ENCODE results near the gene RBFOX1.
"Not testable (repeated sequence)": the region's sequence is repeated elsewhere in the genome, so short reads cannot be mapped to it uniquely, and the experiment has no call there.

The RBFOX1 gene

DNA sequence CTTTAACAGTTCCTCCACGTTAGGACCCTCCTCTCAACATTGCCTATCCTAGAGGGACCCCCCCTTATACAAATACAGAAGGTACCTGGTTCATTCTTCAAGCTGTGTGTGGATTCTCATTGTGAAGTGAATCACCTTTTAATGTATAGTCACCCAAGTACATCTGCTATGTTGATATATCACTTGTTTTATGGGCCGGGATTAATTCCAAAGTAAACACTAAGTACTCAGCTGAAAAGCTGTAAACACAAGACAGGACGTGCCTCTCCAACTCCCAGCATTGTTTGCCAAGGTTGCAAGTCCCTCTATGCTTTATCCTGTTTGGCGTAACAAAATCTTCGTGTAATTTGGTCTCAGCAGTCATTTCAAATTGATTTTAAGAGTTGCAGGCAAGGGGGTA lies 123.6 kb downstream of the RBFOX1 start:
- Histone ChIP-seq H3K36me3 (ENCODE audit: control insufficient read depth, insufficient read depth, low read length) (no peaks in the 10 kb centered on the region), H3K27me3 (ENCODE audit: control insufficient read depth, insufficient read depth, low read length) (no peaks in the 10 kb centered on the region), H3K9ac (ENCODE audit: low read length) (no peak overlapping the region), H3K4me3 (ENCODE audit: low read length) (no peak overlapping the region), H3K4me1 (ENCODE audit: control insufficient read depth, insufficient read depth, low read length) (no peaks in the 10 kb centered on the region), H3K9me3 (ENCODE audit: control insufficient read depth, low read length) (no peaks in the 10 kb centered on the region)

DNA sequence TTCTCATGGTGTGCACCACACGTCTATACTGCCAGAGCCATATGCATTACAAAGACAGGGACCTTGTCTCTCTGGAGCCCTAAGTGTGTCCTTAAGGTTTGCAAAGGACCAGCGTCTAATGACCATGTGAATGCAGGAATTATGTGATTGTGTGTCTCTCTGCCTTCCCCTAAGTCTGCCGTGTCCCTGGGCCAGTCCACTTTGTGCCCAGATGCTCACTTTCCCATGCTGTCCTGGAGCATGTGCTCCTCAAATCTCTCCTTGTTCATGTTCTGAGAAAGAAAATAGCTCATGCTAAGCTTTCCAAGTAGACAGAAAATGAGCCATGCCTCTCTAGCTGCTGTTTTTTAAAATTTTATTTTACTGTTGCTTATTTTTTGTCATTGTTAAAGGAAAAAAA lies 125.5 kb downstream of the RBFOX1 start:
- Histone ChIP-seq H3K9me3 (ENCODE audit: control insufficient read depth, low read length) (no peaks in the 10 kb centered on the region), H3K36me3 (ENCODE audit: control insufficient read depth, insufficient read depth, low read length) (no peaks in the 10 kb centered on the region)

DNA sequence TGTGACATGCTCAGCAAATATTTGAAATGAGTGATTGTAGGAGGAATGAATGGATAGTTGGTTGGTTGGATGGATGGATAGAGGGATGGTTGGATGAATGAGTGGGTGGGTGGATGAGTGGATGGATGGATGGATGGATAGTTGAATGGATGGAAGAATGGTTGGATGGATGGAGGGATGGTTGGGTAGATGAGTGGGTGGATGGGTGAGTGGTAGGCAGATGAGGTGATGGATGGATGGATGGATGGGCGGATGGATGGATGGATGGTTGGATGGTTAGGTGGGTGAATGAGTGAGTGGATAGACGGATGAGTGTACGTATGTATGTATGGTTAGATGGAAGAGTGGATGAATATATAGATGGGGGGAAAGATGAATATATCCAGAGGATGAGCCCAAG lies 137.7 kb downstream of the RBFOX1 start:
- Histone ChIP-seq H3K27me3 (ENCODE audit: control insufficient read depth, insufficient read depth, low read length) (no peaks in the 10 kb centered on the region), H3K9me3 (ENCODE audit: control insufficient read depth, low read length) (no peaks in the 10 kb centered on the region), H3K9ac (ENCODE audit: low read length) (no peak overlapping the region), H3K4me3 (ENCODE audit: low read length) (no peak overlapping the region), H3K4me1 (ENCODE audit: control insufficient read depth, insufficient read depth, low read length) (no peaks in the 10 kb centered on the region), H3K36me3 (ENCODE audit: control insufficient read depth, insufficient read depth, low read length) (no peaks in the 10 kb centered on the region)

More for the DNA sequence above, 125.5 kb downstream of the RBFOX1 start:
- no peak overlapping the region for H3K4me3 ChIP-seq (ENCODE audit: low read length)
- H3K9ac ChIP-seq (ENCODE audit: low read length): no peak overlapping the region
- H3K4me1 ChIP-seq (ENCODE audit: control insufficient read depth, insufficient read depth, low read length): no peaks in the 10 kb centered on the region
- H3K27me3 ChIP-seq (ENCODE audit: control insufficient read depth, insufficient read depth, low read length): no peaks in the 10 kb centered on the region

DNA sequence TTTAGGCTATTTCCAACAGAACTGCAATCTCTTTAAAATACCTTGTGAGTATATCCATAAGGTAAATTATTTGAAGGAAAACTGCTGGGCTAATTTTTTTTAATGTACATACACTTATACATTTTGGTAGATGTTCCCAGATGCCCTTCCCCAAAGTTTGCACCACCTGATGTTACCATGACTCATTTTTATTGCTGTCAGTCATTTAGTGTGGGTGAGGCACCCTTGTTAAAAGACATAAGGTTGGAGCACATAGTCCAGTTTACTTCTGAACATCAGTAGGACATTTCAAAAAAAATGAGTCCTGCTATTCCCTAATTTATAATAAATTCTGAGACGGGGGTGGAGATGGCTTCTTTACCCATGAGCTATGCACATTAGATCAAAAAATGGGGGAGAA lies 138.6 kb downstream of the RBFOX1 start:
- H3K27me3 ChIP-seq (ENCODE audit: control insufficient read depth, insufficient read depth, low read length): no peaks in the 10 kb centered on the region
- H3K4me1 ChIP-seq (ENCODE audit: control insufficient read depth, insufficient read depth, low read length): no peaks in the 10 kb centered on the region
- H3K9ac ChIP-seq (ENCODE audit: low read length): no peak overlapping the region
- H3K4me3 ChIP-seq (ENCODE audit: low read length): no peak overlapping the region
- no peaks in the 10 kb centered on the region for H3K36me3 ChIP-seq (ENCODE audit: control insufficient read depth, insufficient read depth, low read length)
- H3K9me3 ChIP-seq (ENCODE audit: control insufficient read depth, low read length): no peaks in the 10 kb centered on the region

DNA sequence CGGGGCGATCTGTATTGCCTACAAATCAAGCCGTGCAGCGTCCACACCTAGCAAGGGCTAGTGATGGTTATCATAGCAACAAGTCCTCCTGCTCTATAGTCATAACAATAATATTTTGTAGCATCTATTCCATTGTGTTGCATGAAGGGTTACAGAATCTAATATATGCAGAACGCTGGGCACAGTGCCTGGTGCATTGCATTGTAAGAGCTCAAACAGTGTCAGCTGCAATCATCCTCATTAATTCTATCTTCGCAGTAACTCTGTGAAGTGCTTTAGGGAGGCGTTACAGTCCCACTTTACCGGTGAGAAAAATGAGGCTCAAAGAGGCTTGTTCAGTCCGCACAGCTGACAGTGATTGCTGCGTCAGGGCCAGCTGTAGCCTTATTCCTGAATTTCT lies 149.4 kb downstream of the RBFOX1 start:
- Histone ChIP-seq H3K9me3 (ENCODE audit: control insufficient read depth, low read length) (no peaks in the 10 kb centered on the region), H3K36me3 (ENCODE audit: control insufficient read depth, insufficient read depth, low read length) (no peaks in the 10 kb centered on the region), H3K4me3 (ENCODE audit: low read length) (no peak overlapping the region), H3K4me1 (ENCODE audit: control insufficient read depth, insufficient read depth, low read length) (no peaks in the 10 kb centered on the region), H3K9ac (ENCODE audit: low read length) (no peak overlapping the region), H3K27me3 (ENCODE audit: control insufficient read depth, insufficient read depth, low read length) (no peaks in the 10 kb centered on the region)

DNA sequence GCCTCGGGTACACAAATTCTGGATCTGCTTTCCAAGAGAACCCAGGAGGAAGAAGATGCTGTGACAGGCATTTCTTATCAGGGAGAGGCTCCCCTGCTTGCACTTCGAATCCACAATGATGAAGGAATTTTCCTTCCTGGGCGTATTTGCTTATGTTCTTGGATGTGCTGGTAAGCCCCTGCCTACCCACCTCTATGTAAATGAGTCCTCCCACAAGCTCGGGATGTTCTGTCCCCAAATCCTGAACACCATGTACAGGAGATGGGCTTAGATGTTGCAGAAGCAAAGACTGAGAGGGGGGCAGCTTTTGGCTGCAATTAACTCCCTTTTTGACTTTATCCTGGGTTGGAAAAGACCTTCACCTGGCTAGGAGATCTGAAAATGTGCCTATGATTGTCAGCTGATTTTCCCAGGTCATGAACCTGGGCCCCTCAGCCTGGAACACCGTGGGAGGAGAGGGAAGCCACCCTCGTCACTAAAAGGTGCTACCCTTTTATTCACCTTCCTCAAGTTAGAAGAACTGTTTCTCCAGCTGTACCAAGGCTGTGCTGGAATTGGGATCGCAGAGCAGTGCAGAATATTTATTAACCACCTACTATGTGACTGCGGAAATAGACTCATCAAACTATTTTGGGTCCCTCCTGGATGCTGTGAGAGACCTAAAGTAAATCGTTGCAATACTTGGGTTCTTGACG lies 150.1 kb downstream of the RBFOX1 start:
- Histone ChIP-seq H3K4me3 (ENCODE audit: low read length) (no peak overlapping the region), H3K9ac (ENCODE audit: low read length) (no peak overlapping the region), H3K27me3 (ENCODE audit: control insufficient read depth, insufficient read depth, low read length) (no peaks in the 10 kb centered on the region), H3K36me3 (ENCODE audit: control insufficient read depth, insufficient read depth, low read length) (no peaks in the 10 kb centered on the region), H3K4me1 (ENCODE audit: control insufficient read depth, insufficient read depth, low read length) (no peaks in the 10 kb centered on the region), H3K9me3 (ENCODE audit: control insufficient read depth, low read length) (no peaks in the 10 kb centered on the region)

DNA sequence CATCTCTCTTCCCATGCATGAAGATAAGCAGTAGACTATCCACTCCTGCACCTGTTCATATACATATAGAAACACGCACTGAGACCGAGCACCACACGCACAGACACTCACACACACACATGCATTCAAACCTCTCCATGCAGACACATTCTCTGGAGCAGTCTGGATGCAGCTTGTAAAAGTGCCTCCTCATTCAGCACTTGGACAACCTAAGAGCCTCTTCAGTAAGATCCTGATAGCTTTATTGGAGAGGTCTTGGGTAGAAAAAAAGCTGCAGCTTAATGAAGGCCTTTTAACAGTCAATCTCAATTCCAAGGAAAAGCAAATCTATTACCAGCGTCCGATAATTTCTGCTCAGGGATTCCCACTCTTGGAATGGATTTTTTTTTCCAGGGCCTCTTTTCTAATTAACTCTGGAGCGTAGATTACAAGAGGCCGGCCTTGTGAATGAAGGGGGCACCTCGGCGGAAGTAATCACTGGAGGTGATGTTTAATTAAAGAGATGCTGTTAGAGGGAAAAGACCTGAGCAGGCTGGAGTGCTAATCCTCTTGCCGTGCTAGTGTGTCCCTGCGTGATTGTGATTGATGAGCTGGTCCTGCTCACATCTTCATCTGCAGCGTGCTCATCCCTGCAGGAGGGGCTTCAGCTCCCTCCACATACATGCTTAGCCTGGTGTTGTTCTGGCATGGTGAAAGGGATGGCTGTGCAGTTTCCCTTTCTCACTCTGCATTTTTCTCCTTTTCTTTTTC lies 155.1 kb downstream of the RBFOX1 start:
- no peaks in the 10 kb centered on the region for H3K36me3 ChIP-seq (ENCODE audit: control insufficient read depth, insufficient read depth, low read length)
- no peaks in the 10 kb centered on the region for H3K9me3 ChIP-seq (ENCODE audit: control insufficient read depth, low read length)
- H3K4me3 ChIP-seq (ENCODE audit: low read length): no peak overlapping the region
- H3K9ac ChIP-seq (ENCODE audit: low read length): no peak overlapping the region
- no peaks in the 10 kb centered on the region for H3K4me1 ChIP-seq (ENCODE audit: control insufficient read depth, insufficient read depth, low read length)
- H3K27me3 ChIP-seq (ENCODE audit: control insufficient read depth, insufficient read depth, low read length): no peaks in the 10 kb centered on the region

DNA sequence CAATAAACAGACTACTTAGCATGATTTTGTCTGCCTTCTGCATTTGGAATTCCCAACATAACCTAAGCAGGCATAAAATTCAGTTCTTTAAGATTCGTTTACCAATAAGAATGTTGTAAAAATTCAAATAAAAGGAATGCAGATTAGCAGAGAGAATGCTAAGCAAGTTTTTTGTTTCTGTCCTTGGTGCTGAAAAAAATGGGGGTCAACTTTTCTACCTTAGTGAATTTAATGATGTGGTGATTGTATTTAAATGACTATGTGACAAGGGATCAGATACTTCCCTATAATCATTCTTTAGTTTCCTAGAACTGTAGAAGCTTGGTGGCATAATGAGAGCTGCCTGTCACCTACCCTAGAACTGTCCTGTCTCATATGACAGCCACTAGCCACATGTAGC lies 159.5 kb downstream of the RBFOX1 start:
- no peaks in the 10 kb centered on the region for H3K4me1 ChIP-seq (ENCODE audit: control insufficient read depth, insufficient read depth, low read length)
- H3K9me3 ChIP-seq (ENCODE audit: control insufficient read depth, low read length): no peaks in the 10 kb centered on the region
- no peak overlapping the region for H3K4me3 ChIP-seq (ENCODE audit: low read length)
- H3K9ac ChIP-seq (ENCODE audit: low read length): no peak overlapping the region
- H3K36me3 ChIP-seq (ENCODE audit: control insufficient read depth, insufficient read depth, low read length): no peaks in the 10 kb centered on the region
- no peaks in the 10 kb centered on the region for H3K27me3 ChIP-seq (ENCODE audit: control insufficient read depth, insufficient read depth, low read length)

DNA sequence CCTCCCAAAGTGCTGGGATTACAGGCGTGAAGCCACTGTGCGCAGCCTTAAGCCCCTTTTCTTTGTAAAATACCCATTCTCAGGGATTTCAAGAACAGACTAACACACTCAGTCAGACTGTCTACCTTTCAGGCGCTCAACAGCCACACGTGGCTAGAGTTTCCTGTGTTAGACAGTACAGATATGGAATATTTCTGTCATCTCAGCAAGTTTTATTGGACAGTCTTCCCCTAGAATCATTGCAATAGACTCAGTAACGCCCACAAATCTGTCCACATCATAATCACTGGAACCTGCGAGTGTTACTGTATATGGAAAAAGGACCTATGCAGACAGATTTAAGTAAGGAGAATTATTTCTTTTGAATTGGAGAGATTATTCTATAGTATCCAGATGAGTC lies 160.5 kb downstream of the RBFOX1 start:
- H3K9ac ChIP-seq (ENCODE audit: low read length): no peak overlapping the region
- H3K27me3 ChIP-seq (ENCODE audit: control insufficient read depth, insufficient read depth, low read length): no peaks in the 10 kb centered on the region
- no peaks in the 10 kb centered on the region for H3K4me1 ChIP-seq (ENCODE audit: control insufficient read depth, insufficient read depth, low read length)
- no peaks in the 10 kb centered on the region for H3K36me3 ChIP-seq (ENCODE audit: control insufficient read depth, insufficient read depth, low read length)
- no peaks in the 10 kb centered on the region for H3K9me3 ChIP-seq (ENCODE audit: control insufficient read depth, low read length)
- H3K4me3 ChIP-seq (ENCODE audit: low read length): no peak overlapping the region

DNA sequence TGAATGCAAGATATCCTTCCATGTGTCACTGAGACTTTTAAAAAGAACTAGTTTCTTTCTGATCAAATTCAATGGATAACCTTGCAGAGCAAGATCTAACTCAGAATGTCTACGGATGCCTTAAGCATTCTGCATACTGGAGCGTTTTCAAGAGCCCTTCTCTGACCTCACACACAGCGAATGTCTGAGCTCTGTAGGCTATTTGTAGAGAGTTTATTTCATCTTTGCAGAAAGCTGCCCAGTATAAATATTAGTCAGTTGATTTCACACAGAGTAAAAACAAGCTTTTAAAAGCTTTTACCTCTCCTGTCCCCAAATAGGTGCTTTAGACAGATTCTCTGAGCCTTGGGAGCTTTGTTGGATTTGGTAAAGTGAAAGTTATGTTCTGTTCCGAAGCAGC lies 165.0 kb downstream of the RBFOX1 start:
- H3K4me3 ChIP-seq (ENCODE audit: low read length): no peak overlapping the region

DNA sequence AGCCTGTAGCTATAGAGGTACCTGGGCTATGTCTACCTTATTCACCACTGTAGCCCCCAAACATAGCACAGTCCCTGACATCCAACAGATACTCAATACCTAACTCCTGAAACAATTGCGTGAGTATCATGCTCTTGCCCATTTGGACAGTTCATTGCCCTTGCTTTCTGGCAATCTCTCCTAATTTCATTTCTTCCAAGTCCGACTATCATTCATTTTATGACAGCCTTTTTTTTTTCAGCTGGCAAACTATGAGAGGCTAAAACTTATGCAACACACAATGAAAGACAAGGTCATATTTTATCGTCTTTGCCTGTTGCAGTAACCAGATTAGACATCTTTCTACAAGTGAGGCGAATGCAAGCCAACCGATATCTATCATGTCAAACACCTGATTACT lies 169.2 kb downstream of the RBFOX1 start:
- H3K4me3 ChIP-seq (ENCODE audit: low read length): no peak overlapping the region

More for the DNA sequence above, 165.0 kb downstream of the RBFOX1 start:
- Histone ChIP-seq H3K9ac (ENCODE audit: low read length) (no peak overlapping the region), H3K4me1 (ENCODE audit: control insufficient read depth, insufficient read depth, low read length) (no peaks in the 10 kb centered on the region), H3K27me3 (ENCODE audit: control insufficient read depth, insufficient read depth, low read length) (no peaks in the 10 kb centered on the region), H3K9me3 (ENCODE audit: control insufficient read depth, low read length) (no peaks in the 10 kb centered on the region), H3K36me3 (ENCODE audit: control insufficient read depth, insufficient read depth, low read length) (no peaks in the 10 kb centered on the region)

DNA sequence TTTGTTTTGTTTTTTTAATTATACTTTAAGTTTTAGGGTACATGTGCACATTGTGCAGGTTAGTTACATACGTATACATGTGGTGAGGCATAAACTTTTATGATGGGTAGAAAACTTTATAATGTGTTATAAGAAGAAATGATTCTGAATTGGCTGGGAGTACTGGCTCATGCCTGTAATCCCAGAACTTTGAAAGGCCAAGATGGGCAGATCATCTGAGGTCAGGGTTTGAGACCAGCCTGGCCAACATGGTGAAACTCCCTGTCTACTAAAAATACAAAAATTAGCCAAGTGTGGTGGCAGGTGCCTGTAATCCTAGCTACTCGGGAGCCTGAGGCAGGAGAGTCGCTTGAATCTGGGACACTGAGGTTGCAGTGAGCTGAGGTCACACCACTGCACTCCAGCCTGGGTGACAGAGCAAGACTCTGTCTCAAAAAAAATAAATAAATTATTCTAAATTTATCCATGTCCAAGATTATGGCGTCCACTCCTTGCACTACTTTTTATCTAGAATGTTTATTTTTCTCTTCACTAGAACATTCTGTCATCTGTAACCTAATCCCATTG lies 170.0 kb downstream of the RBFOX1 start:
- H3K9ac ChIP-seq (ENCODE audit: low read length); H3K9me3 ChIP-seq (ENCODE audit: control insufficient read depth, low read length); H3K4me3 ChIP-seq (ENCODE audit: low read length); H3K36me3 ChIP-seq (ENCODE audit: control insufficient read depth, insufficient read depth, low read length); H3K4me1 ChIP-seq (ENCODE audit: control insufficient read depth, insufficient read depth, low read length); H3K27me3 ChIP-seq (ENCODE audit: control insufficient read depth, insufficient read depth, low read length): not testable (repeated sequence)

More for the DNA sequence above, 169.2 kb downstream of the RBFOX1 start:
- Histone ChIP-seq H3K36me3 (ENCODE audit: control insufficient read depth, insufficient read depth, low read length) (no peaks in the 10 kb centered on the region), H3K9ac (ENCODE audit: low read length) (no peak overlapping the region), H3K27me3 (ENCODE audit: control insufficient read depth, insufficient read depth, low read length) (no peaks in the 10 kb centered on the region), H3K4me1 (ENCODE audit: control insufficient read depth, insufficient read depth, low read length) (no peaks in the 10 kb centered on the region), H3K9me3 (ENCODE audit: control insufficient read depth, low read length) (no peaks in the 10 kb centered on the region)

Data from mucosa of stomach (tissue), 1 donor.